Nephron (organoid): ENCODE measurements around the gene COMMD9.

Source experiments
- H3K27ac Mint-ChIP-seq, 3 experiments: 2 replicates each; pipeline ENCODE4 v1.8.0; 2020; ENCODE audit warnings: mixed read lengths in 3 of 3, mild to moderate bottlenecking in 2 of 3, moderate library complexity in 1 of 3
- H3K27me3 Mint-ChIP-seq: 2 replicates; pipeline ENCODE4 v1.8.0; 2021; ENCODE audit warnings: low read depth, mild to moderate bottlenecking, moderate library complexity, mixed read lengths
- H3K36me3 Mint-ChIP-seq: 2 replicates; pipeline ENCODE4 v1.8.0; 2020; ENCODE audit warnings: low read depth, mixed read lengths
- H3K4me1 Mint-ChIP-seq: 2 replicates; pipeline ENCODE4 v1.8.0; 2020; ENCODE audit warnings: mixed read lengths
- H3K4me3 Mint-ChIP-seq, 3 experiments: 2 replicates each; pipeline ENCODE4 v1.8.0; 2020; ENCODE audit warnings: mild to moderate bottlenecking in 3 of 3, mixed read lengths in 3 of 3, moderate library complexity in 2 of 3
- H3K9me3 Mint-ChIP-seq: 2 replicates; pipeline ENCODE4 v1.8.0; 2020; ENCODE audit warnings: mixed read lengths
- TF ChIP-seq, protein P1 (sequence below), 3 experiments: fragments of 200-600 bp; sonication (generic); IDR thresholded peaks; one replicate each; pipeline ENCODE4 v1.5.0; 2021; ENCODE audit warnings: antibody characterized with exemption in 3 of 3; ENCODE audit not compliant: unreplicated experiment in 3 of 3

COMMD9 gene

DNA sequence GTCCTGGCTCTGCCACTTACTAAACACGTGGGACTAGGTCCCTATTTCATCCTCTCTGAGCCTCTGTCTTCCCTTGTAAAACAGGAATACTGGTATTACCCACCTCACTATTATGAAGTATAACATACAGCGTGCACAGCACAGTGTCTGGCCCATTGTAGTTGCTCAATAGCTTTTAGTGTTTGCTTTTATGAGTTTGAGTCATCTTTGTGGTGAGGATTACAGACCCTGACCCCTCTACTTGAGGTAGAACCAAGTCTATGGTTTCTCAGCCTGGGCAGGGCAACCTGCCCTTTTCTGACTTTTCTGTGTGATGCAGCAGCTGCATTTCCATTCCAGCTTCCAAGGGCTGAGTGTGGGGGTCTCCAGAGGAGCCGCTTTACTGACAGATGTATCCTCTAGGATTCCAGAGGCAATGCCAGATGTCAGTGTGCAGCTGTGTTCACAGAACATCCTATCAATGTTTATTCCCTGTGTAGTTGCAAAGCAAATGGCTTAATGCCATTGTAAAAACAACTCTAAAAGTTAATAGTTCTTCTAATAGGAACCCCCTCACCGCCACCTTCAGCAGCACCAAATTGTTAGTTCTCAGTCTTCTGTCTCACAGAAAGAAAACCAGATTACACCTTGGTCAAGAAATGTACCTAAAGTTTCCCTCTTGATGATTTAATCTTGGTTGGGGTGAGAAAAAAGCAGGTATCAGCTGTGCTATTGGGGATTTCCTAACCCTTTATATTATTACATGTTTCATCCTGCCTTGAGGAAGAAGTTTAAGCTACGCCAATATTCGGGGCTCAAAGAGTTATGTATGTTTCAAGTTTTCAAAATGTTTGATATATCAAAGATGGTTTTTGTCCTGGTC, 23.6 kb upstream of the COMMD9 start:
- H3K27ac Mint-ChIP-seq: no peak overlapping the region
- no peaks in the 10 kb centered on the region for H3K9me3 Mint-ChIP-seq
- TF ChIP-seq, protein P1, sequence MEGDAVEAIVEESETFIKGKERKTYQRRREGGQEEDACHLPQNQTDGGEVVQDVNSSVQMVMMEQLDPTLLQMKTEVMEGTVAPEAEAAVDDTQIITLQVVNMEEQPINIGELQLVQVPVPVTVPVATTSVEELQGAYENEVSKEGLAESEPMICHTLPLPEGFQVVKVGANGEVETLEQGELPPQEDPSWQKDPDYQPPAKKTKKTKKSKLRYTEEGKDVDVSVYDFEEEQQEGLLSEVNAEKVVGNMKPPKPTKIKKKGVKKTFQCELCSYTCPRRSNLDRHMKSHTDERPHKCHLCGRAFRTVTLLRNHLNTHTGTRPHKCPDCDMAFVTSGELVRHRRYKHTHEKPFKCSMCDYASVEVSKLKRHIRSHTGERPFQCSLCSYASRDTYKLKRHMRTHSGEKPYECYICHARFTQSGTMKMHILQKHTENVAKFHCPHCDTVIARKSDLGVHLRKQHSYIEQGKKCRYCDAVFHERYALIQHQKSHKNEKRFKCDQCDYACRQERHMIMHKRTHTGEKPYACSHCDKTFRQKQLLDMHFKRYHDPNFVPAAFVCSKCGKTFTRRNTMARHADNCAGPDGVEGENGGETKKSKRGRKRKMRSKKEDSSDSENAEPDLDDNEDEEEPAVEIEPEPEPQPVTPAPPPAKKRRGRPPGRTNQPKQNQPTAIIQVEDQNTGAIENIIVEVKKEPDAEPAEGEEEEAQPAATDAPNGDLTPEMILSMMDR (IDR thresholded peaks at IDR 0.05; ENCODE audit: unreplicated experiment in 3 of 3): no peak
- H3K27me3 Mint-ChIP-seq: peaks cover 13% of the 10 kb centered on the region
- H3K36me3 Mint-ChIP-seq: no peaks in the 10 kb centered on the region
- no peak overlapping the region for H3K4me3 Mint-ChIP-seq
- H3K4me1 Mint-ChIP-seq: peaks cover 29% of the 10 kb centered on the region

DNA sequence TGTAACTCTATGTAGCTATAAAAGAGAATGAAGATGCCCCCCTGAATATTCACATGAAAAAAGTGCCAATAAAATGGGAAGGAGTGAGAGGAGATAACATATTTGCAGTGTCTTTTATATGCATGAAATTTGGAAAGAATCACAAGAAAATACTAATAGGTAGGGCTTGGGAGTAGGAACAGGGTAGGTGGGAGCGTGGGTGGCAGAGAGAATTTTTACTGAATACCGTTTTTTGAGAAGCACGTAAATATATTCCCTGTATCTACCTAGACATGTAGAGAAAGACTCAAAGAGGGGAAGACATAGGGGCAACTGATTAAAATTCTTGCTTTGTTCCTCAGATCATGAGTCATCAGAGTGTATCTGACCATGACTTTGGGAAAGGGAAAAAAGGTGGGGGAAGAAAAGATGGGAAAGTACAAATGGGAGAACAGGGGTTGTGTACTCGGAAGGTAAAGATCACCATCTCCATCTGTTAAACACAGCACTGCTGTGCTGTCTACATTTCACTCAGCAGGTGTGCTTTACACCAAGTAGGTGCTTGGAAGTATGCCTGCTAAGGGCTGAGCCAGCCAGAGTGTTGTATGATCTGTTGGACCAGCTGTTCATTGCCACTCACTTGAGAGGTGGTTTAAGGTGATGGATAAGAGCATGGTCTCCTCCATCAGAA, 22.8 kb upstream of the COMMD9 start:
- H3K9me3 Mint-ChIP-seq: no peaks in the 10 kb centered on the region
- TF ChIP-seq, protein P1 (IDR thresholded peaks at IDR 0.05; ENCODE audit: unreplicated experiment in 3 of 3): no peak
- peaks cover 29% of the 10 kb centered on the region for H3K4me1 Mint-ChIP-seq
- H3K4me3 Mint-ChIP-seq: no peak overlapping the region
- no peaks in the 10 kb centered on the region for H3K36me3 Mint-ChIP-seq
- H3K27ac Mint-ChIP-seq: no peak overlapping the region
- peaks cover 13% of the 10 kb centered on the region for H3K27me3 Mint-ChIP-seq

DNA sequence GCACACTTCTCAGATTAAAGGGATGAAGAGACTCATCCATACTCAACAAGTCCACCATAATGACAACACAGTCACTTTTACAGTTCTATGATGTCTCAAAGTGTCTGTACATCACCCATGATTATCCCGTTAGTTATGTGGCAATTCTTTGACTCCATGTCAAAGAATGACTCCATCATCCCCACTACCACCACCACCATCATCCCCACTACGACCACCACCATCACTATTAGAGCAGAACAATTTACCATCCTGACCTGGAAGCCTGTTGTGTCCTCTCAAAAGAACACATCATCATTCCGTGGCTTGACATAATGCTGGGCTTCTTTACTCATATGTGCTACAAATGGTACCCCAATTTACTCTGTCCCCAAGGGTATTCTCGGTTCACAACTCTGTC, 20.6 kb upstream of the COMMD9 start:
- no peak overlapping the region for H3K4me3 Mint-ChIP-seq
- no peaks in the 10 kb centered on the region for H3K36me3 Mint-ChIP-seq
- H3K27ac Mint-ChIP-seq: no peak overlapping the region
- H3K27me3 Mint-ChIP-seq: peaks cover 8% of the 10 kb centered on the region
- TF ChIP-seq, protein P1 (IDR thresholded peaks at IDR 0.05; ENCODE audit: unreplicated experiment in 3 of 3): no peak
- peaks cover 2% of the 10 kb centered on the region for H3K9me3 Mint-ChIP-seq
- peaks cover 32% of the 10 kb centered on the region for H3K4me1 Mint-ChIP-seq

DNA sequence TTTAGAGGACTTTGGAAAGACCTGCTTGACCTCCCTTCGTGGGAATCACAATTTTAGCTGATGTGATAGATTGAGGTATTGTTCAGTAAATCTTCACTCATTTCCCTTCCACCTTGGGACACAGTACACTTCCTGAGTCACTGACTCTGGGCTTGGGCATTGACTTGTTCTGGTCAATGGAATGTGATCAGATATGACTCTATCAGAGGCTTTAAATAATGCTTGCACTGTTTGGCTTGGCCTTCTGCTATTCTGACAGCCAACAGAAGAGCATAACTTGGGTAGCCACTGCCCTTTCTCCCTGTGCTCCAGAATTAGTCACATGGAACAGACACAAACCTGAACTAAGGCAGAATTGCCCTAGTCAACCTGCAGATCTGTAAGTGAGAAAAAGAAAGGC, 19.4 kb upstream of the COMMD9 start:
- TF ChIP-seq, protein P1 (IDR thresholded peaks at IDR 0.05; ENCODE audit: unreplicated experiment in 3 of 3): no peak
- Mint-ChIP-seq H3K4me3 (no peak overlapping the region), H3K36me3 (no peaks in the 10 kb centered on the region), H3K9me3 (peaks cover 2% of the 10 kb centered on the region), H3K27me3 (peaks cover 8% of the 10 kb centered on the region), H3K4me1 (peaks cover 31% of the 10 kb centered on the region), H3K27ac (no peak overlapping the region)

DNA sequence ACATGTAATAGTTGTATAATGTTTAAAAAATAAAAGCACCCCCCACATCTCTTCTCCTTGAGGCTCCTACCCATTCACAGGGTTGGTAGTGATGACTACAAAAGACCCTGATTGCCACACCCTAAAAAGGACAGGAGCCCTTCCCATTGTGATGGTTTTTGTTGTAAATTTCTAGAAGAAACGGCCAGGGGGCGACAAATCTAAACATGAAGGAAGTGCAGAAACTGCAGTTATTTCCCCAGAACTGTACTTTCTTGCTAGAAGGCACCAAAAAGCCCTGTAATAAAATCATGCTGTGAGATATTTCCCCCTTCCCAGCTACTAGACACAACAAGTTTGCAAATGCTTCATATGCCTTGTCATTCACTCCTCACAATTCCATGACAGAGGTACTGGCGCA, 17.7 kb upstream of the COMMD9 start:
- Mint-ChIP-seq H3K27me3 (peaks cover 8% of the 10 kb centered on the region), H3K27ac (no peak overlapping the region), H3K36me3 (no peaks in the 10 kb centered on the region), H3K9me3 (peaks cover 2% of the 10 kb centered on the region), H3K4me1 (peaks cover 31% of the 10 kb centered on the region), H3K4me3 (no peak overlapping the region)
- TF ChIP-seq, protein P1 (IDR thresholded peaks at IDR 0.05; ENCODE audit: unreplicated experiment in 3 of 3): peak; percentile 50 to 62 (median 56)
